ENCODE data around the gene CYLD. TPM values are rescaled to one million over a fixed set of nuclear protein-coding genes. Genes with fewer than 3 reads are reported as not detected.

The CYLD gene
- total and polyA plus RNA-seq, 8 donors: 27.1 to 52.1 (median 30.3) TPM

DNA sequence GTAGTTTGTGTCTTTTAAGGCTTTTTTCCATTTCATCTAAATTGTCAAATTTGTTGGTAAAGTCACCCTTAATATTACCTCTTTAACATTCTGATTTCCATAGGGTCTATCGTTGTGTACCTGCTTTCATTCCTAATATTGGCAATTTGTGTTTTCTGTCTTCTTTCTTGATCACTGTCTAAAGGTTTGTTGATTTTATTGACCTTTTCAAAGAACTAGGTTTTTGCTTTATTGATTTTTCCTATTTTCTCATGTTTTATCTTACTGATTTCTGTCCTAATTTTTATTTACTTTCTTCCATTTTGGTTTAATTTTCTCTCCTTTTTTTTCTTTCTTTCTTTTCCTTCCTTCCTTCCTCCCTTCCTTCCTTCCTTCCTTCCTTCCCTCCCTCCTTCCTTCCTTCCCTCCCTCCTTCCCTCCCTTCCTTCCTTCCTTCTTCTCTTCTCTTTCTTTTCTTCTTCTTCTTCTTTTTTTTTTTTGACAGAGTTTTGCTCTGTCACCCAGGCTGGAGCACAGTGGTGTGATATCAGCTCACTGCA lies 86.3 kb downstream of the CYLD start:
- intact Hi-C loops (cut with DNase I): no loop called here
- no peak for DNase-seq
- Histone ChIP-seq H3K4me3 (no peak overlapping the region), H3K27me3 (no peaks in the 10 kb centered on the region), H3K27ac (no peak overlapping the region), H3K9me3 (peaks cover 0 to 4% of the 10 kb centered on the region in 2 donors), H3K4me1 (no peaks in the 10 kb centered on the region), H3K36me3 (no peaks in the 10 kb centered on the region)
- TF ChIP-seq, protein P1, sequence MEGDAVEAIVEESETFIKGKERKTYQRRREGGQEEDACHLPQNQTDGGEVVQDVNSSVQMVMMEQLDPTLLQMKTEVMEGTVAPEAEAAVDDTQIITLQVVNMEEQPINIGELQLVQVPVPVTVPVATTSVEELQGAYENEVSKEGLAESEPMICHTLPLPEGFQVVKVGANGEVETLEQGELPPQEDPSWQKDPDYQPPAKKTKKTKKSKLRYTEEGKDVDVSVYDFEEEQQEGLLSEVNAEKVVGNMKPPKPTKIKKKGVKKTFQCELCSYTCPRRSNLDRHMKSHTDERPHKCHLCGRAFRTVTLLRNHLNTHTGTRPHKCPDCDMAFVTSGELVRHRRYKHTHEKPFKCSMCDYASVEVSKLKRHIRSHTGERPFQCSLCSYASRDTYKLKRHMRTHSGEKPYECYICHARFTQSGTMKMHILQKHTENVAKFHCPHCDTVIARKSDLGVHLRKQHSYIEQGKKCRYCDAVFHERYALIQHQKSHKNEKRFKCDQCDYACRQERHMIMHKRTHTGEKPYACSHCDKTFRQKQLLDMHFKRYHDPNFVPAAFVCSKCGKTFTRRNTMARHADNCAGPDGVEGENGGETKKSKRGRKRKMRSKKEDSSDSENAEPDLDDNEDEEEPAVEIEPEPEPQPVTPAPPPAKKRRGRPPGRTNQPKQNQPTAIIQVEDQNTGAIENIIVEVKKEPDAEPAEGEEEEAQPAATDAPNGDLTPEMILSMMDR (IDR thresholded peaks at IDR 0.05): no peak
- ATAC-seq: no peak

DNA sequence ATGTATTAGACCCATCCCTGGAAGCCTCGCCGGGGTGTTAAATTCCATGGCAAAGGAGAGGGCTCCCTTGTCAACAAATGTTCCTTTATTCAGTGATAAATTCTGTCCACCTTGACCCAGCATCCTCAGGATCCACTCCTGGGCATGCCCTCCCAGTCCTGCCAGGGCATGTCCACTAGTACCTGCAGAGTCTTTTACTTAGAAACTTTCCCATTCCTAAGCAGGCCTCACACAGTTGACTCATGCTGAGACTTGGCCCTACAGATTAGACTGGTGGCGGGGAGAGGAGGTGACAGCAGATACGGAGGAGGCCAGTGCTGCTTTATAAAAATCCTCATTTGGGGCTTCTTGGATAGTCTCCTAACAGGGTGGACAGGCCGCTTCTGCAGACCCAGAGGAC lies 88.8 kb downstream of the CYLD start:
- no peak for DNase-seq
- Histone ChIP-seq H3K4me1 (no peaks in the 10 kb centered on the region), H3K27ac (no peak overlapping the region), H3K36me3 (no peaks in the 10 kb centered on the region), H3K9me3 (peaks cover 0 to 4% of the 10 kb centered on the region in 2 donors), H3K27me3 (no peaks in the 10 kb centered on the region), H3K4me3 (no peak overlapping the region)
- intact Hi-C loops (cut with DNase I): no loop called here
- no peak for ATAC-seq
- TF ChIP-seq, protein P1 (IDR thresholded peaks at IDR 0.05): no peak

DNA sequence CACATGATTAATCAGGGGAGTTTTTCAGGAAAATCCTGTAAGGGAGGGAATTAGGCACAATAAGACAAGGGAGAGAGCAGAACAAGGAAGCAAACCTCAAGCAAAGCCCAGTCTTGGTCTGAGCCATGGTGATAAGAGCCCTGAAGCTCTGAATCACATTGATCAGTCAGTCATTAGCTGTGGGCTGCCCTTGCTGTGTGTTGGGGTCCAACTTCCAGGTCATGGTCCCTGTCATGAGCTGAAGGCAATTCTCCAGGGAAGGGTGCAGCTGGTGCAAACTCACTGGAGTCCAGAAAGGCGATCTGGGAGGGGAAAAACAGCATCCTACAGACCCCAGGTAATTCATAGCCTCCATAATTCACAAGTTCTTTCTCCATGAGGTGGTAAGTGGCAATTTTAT lies 89.9 kb downstream of the CYLD start:
- TF ChIP-seq, protein P1 (IDR thresholded peaks at IDR 0.05): no peak
- Histone ChIP-seq H3K27ac (no peak overlapping the region), H3K4me1 (no peaks in the 10 kb centered on the region), H3K27me3 (no peaks in the 10 kb centered on the region), H3K9me3 (peaks cover 0 to 4% of the 10 kb centered on the region in 2 donors), H3K36me3 (no peaks in the 10 kb centered on the region), H3K4me3 (no peak overlapping the region)
- intact Hi-C loops (cut with DNase I): no loop called here
- no peak for DNase-seq
- ATAC-seq: no peak

DNA sequence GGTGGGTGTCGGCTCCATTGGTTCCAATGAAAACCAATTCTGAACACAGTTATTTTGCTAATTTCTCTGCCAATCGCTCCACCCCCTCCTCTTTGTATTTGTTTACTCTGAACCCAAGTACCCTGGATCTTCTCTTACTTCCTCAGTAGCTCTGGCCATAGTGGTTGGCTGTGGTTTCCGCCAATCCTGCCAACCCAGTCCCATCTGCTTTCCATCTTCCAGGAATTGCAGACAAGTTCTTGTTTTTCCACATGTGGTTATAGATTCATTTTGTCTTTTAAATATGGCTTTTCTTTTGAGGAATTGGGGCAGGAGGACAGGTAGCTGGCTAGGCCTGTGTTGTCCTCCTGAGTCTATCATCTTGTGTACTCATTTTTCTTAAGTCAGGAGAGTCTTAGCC lies 92.0 kb downstream of the CYLD start:
- DNase-seq (no peak), ATAC-seq (no peak)
- no peaks in the 10 kb centered on the region for H3K4me1 ChIP-seq
- intact Hi-C loops (cut with DNase I): no loop called here
- H3K27me3 ChIP-seq: no peaks in the 10 kb centered on the region
- H3K36me3 ChIP-seq: no peaks in the 10 kb centered on the region
- TF ChIP-seq, protein P1 (IDR thresholded peaks at IDR 0.05): no peak
- no peak overlapping the region for H3K4me3 ChIP-seq
- peaks cover 0 to 4% of the 10 kb centered on the region in 2 donors for H3K9me3 ChIP-seq
- no peak overlapping the region for H3K27ac ChIP-seq

DNA sequence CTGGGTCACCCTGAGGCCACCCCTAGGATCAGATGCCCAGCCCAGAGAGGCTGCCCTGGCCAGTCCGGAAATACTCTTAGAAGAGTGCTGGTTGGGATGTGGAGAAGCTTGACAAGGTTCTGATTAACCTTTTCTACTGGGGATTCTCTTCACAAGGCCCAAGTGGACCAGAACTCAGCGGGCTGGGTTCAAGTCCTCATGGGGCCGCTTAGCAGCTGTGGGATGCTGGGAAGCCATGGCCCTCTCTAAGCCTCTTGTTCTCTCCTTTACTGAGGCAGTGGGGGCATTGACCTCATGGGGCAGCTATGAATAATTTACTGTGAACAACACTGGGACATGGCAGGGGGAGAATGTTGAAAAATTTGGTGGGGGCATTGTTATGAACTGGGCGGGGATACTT lies 92.8 kb downstream of the CYLD start:
- TF ChIP-seq, protein P1 (IDR thresholded peaks at IDR 0.05): no peak
- H3K27me3 ChIP-seq: peaks cover 0 to under 1% of the 10 kb centered on the region in 2 donors
- intact Hi-C loops (cut with DNase I): no loop called here
- H3K9me3 ChIP-seq: peaks cover 0 to 4% of the 10 kb centered on the region in 2 donors
- no peak for ATAC-seq
- no peaks in the 10 kb centered on the region for H3K36me3 ChIP-seq
- no peak for DNase-seq
- H3K27ac ChIP-seq: no peak overlapping the region
- H3K4me3 ChIP-seq: no peak overlapping the region
- no peaks in the 10 kb centered on the region for H3K4me1 ChIP-seq
